NCI-H1092 treated with DMSO at 0.1 percent for 48 hours (cell line): Measurements from ENCODE around the gene ROBO2.
"Not testable (repeated sequence)": the region's sequence is repeated elsewhere in the genome, so short reads cannot be mapped to it uniquely, and the experiment has no call there.

Experiments used
- DNase-seq: peaks from one replicate; lab custom pipeline; 2025; lab: John Stamatoyannopoulos, UW

ROBO2 gene

DNA sequence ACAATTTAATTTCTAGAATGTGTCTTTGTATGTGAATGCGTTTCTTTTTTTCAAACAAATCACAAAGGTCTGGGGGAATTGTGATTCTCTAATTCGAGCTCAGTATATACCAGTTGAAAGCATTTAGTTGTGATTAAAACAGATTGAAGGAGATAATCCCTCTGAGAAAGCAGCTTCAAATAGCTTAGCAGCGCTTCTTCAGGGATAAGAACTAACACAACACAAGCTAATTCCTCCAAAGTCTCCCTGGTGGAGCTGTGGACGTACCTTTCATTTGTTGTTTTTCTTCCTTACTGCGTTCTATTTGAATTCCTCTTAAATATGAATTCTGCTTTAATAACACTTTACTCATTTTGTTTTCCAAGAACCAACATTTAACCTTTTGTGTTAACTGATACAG, 286.7 kb downstream of the ROBO2 start:
- no peak for DNase-seq

GRCh38 chr3:77328690-77329089, 288.8 kb downstream of the ROBO2 start:
- DNase-seq, result no peak

- DNase-seq, result no peak
Measured at GRCh38 chr3:77329116-77329515, 289.2 kb downstream of the ROBO2 start.

- DNase-seq, result no peak
Measured at GRCh38 chr3:77338195-77338594, 298.3 kb downstream of the ROBO2 start.

- no peak for DNase-seq
Measured at GRCh38 chr3:77342027-77342426, 302.1 kb downstream of the ROBO2 start.

- no peak for DNase-seq
Measured at GRCh38 chr3:77342688-77343087, 302.8 kb downstream of the ROBO2 start.

DNA sequence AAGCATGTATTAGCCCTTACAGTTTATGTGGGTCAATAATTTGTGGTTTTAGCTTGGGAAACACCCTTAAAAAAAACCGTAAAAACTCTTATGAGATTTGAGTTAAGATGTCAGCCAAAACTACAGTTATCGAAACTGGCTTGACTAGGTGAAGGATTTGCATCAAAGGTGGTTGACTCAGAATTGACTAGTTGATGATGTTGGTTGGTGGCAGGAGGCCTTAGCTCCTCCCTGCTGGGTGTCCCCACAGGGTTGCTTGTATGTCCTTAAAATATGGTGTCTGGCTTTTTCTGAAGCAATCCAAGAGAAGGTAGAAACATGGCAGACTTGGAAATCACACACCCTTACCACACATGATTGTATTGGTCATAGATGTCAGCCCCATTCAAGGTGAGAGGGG, 305.1 kb downstream of the ROBO2 start:
- no peak for DNase-seq

GRCh38 chr3:77348244-77348855, 308.5 kb downstream of the ROBO2 start:
- no peak for DNase-seq

DNA sequence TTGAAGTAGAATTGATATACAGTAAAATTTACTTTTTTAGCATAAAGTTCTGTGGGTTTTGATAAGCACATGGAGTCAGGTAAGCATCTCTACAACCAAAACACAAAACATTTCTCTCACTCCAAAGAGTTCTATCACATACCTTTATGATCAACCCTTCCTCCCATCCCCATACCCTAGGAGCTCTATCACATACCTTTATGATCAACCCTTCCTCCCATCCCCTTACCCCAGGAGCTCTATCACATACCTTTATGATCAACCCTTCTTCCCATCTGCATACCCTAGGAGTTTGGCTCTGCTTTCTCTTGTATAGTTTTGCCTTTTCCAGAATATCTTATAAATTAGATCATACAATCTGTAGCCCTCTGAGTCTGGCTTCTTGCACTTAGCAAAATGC, 315.1 kb downstream of the ROBO2 start:
- no peak for DNase-seq

GRCh38 chr3:77362936-77363335, 323.0 kb downstream of the ROBO2 start:
- no peak for DNase-seq

DNA sequence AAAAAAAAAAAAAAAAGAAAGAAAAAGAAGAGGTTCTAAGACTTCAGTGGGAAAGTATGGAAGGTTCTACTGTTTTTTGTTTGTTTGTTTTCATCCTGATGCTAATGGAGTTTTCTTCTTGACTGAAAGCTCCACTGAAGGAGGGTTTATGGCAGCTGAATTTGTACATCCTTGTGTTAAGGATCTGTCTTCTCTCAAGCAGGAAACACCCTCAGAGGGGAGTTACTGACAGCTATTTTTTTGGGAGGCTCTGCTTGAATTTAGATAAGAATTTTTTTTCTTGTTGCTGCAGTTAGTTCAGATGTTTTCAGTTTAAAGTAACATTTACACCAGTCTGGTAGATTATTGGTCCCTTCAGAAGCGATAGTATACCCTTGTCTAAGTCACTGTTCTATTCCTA, 325.3 kb downstream of the ROBO2 start:
- DNase-seq, result no peak

GRCh38 chr3:77370413-77370812, 330.5 kb downstream of the ROBO2 start:
- DNase-seq, result no peak

GRCh38 chr3:77372018-77372417, 332.1 kb downstream of the ROBO2 start:
- no peak for DNase-seq

GRCh38 chr3:77372634-77373346, 332.9 kb downstream of the ROBO2 start:
- DNase-seq, result no peak

- no peak for DNase-seq
Measured at GRCh38 chr3:77373619-77374018, 333.7 kb downstream of the ROBO2 start.

GRCh38 chr3:77376511-77376910, 336.6 kb downstream of the ROBO2 start:
- DNase-seq, result no peak

DNA sequence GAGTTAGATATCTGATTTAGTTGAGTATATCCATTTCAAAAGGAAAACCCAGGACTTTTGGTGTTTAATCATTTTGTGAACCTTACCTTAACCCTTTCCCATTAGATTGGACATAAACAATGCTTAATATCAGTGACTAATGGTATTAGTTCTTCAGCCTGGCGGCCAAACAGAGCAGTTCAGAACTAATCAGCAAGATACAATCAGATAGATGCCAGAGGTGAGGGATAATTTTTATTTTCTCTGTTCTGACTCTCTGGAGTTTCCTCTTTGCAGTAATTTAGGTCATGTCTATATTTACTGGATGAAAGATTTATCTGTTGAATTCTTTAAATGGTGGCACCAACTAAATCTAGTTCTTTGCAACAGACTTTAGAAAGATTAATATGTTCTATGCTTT, 337.8 kb downstream of the ROBO2 start:
- no peak for DNase-seq

DNA sequence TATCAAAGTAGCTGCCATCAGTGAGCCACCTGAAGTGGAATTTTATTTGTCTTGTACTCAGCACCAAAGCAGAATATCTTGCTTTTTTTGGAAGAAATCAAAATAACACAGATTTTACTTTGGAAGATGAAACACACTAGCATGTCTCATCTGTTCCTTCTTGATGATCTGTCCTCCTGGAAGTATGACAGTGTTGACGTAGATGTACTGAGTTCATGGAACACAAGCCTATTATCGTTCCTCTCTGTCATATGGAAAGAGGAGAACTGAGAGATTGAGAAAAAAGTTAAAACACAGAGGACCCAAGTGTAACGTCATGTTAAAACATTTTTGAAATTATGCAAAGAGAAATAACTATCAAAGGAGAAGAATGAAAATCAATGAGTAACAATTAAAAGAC, 340.2 kb downstream of the ROBO2 start:
- DNase-seq, result no peak

GRCh38 chr3:77381431-77381830, 341.5 kb downstream of the ROBO2 start:
- DNase-seq, result no peak

GRCh38 chr3:77392181-77392580, 352.3 kb downstream of the ROBO2 start:
- no peak for DNase-seq

GRCh38 chr3:77394046-77394445, 354.1 kb downstream of the ROBO2 start:
- no peak for DNase-seq

GRCh38 chr3:77404871-77405270, 365.0 kb downstream of the ROBO2 start:
- DNase-seq, result no peak

DNA sequence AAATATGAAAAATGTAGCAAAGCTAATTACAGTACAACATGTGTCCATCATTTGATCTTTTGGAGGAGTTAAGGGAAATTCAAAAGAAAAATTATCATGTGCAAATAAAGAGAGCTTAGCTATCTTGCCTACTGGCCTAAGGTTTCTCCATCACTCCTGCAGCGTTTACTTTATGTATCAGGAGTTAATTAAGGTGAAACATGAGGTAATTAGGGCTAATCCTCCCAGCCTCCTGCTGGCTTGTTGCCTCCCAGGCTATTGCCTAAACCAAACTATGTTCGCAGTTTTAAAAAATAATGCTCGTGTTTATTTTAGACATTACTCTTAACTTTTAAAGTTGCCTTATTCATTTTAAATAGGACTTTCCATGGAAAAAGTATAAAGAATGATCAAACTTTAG, 367.5 kb downstream of the ROBO2 start:
- DNase-seq, result no peak

- DNase-seq, result not testable (repeated sequence)
Measured at GRCh38 chr3:77410334-77410733, 370.4 kb downstream of the ROBO2 start.
